H9 (cell line): ENCODE results near the gene POU5F1. TPM values are rescaled to one million over a fixed set of nuclear protein-coding genes. Genes with fewer than 3 reads are reported as not detected.

ENCODE experiments used
- DNase-seq: peaks from one replicate; pipeline ENCODE4 v3.0.0-alpha.2; 2017
- H2AFZ ChIP-seq: one replicate; pipeline ENCODE4 v1.6.1; 2013; ENCODE audit warnings: mild to moderate bottlenecking, low read length, control low read depth, moderate library complexity
- H2AK5ac ChIP-seq: 2 replicates; pipeline ENCODE4 v1.6.1; 2013; ENCODE audit warnings: low read length, control low read depth, mixed read lengths; ENCODE audit not compliant: insufficient read length
- H2BK120ac ChIP-seq: one replicate; pipeline ENCODE4 v1.6.1; 2013; ENCODE audit warnings: low read depth, mild to moderate bottlenecking, low read length, control low read depth, inconsistent platforms; ENCODE audit not compliant: poor library complexity, severe bottlenecking
- H2BK12ac ChIP-seq: 2 replicates; pipeline ENCODE4 v1.6.1; 2013; ENCODE audit warnings: low read length, control low read depth, mixed read lengths, low read depth; ENCODE audit not compliant: insufficient read length
- H2BK15ac ChIP-seq: 2 replicates; pipeline ENCODE4 v1.6.1; 2013; ENCODE audit warnings: low read depth, low read length, control low read depth
- H2BK20ac ChIP-seq: one replicate; pipeline ENCODE4 v1.6.1; 2013; ENCODE audit warnings: low read depth, mild to moderate bottlenecking, low read length, control low read depth, inconsistent platforms; ENCODE audit not compliant: poor library complexity, severe bottlenecking
- H2BK5ac ChIP-seq: 2 replicates; pipeline ENCODE4 v1.6.1; 2013; ENCODE audit warnings: low read length, control low read depth, mixed read lengths; ENCODE audit not compliant: insufficient read length
- H3K14ac ChIP-seq: 2 replicates; pipeline ENCODE4 v1.6.1; 2013; ENCODE audit warnings: low read length, control low read depth; ENCODE audit not compliant: insufficient read depth
- H3K18ac ChIP-seq: 2 replicates; pipeline ENCODE4 v1.6.1; 2013; ENCODE audit warnings: low read depth, mild to moderate bottlenecking, mixed read lengths, low read length, control low read depth; ENCODE audit not compliant: insufficient read length
- H3K23ac ChIP-seq: 2 replicates; pipeline ENCODE4 v1.6.1; 2013; ENCODE audit warnings: low read length, control low read depth, mixed read lengths, low read depth; ENCODE audit not compliant: insufficient read length
- H3K23me2 ChIP-seq: 2 replicates; pipeline ENCODE4 v1.6.1; 2013; ENCODE audit warnings: low read depth, mild to moderate bottlenecking, mixed read lengths, low read length, control low read depth; ENCODE audit not compliant: insufficient read length, poor library complexity, severe bottlenecking
- H3K27ac ChIP-seq: 2 replicates; pipeline ENCODE4 v1.5.1; 2013; ENCODE audit warnings: low read length, control low read depth, mixed read lengths, low read depth; ENCODE audit not compliant: insufficient read length
- H3K27me3 ChIP-seq: 2 replicates; pipeline ENCODE4 v1.6.1; 2013; ENCODE audit warnings: low read length, control low read depth, inconsistent platforms; ENCODE audit not compliant: insufficient read depth
- H3K4ac ChIP-seq: 2 replicates; pipeline ENCODE4 v1.6.1; 2013; ENCODE audit warnings: low read depth, mild to moderate bottlenecking, control low read depth, inconsistent platforms, low read length, moderate library complexity
- H3K4me1 ChIP-seq: 2 replicates; pipeline ENCODE4 v1.6.1; 2013; ENCODE audit warnings: low read length, control low read depth, inconsistent platforms; ENCODE audit not compliant: insufficient read depth
- H3K4me2 ChIP-seq: 2 replicates; pipeline ENCODE4 v1.6.1; 2013; ENCODE audit warnings: low read length, control low read depth, mixed read lengths; ENCODE audit not compliant: insufficient read length, insufficient read depth
- H3K56ac ChIP-seq: 2 replicates; pipeline ENCODE4 v1.6.1; 2013; ENCODE audit warnings: low read depth, mild to moderate bottlenecking, mixed read lengths, low read length, control low read depth; ENCODE audit not compliant: insufficient read length
- H3K79me1 ChIP-seq: 2 replicates; pipeline ENCODE4 v1.6.1; 2013; ENCODE audit warnings: low read depth, mild to moderate bottlenecking, moderate library complexity, low read length, control low read depth, inconsistent platforms; ENCODE audit not compliant: insufficient read depth, poor library complexity, severe bottlenecking
- H3K79me2 ChIP-seq: 2 replicates; pipeline ENCODE4 v1.6.1; 2013; ENCODE audit warnings: low read length, control low read depth, inconsistent platforms; ENCODE audit not compliant: insufficient read depth
- H3K9ac ChIP-seq: 2 replicates; pipeline ENCODE4 v1.6.1; 2013; ENCODE audit warnings: low read length, control low read depth, mixed read lengths; ENCODE audit not compliant: insufficient read length; ENCODE audit errors: extremely low read depth
- H3K9me3 ChIP-seq: one replicate; pipeline ENCODE4 v1.6.1; 2013; ENCODE audit warnings: low read depth, low read length, inconsistent platforms; ENCODE audit not compliant: control insufficient read depth
- H3T11ph ChIP-seq: one replicate; pipeline ENCODE4 v1.6.1; 2013; ENCODE audit warnings: mild to moderate bottlenecking, low read length, control low read depth, inconsistent platforms
- H4K20me1 ChIP-seq: one replicate; pipeline ENCODE4 v1.6.1; 2013; ENCODE audit not compliant: control insufficient read depth, insufficient read length, insufficient read depth
- H4K5ac ChIP-seq: 2 replicates; pipeline ENCODE4 v1.6.1; 2013; ENCODE audit warnings: low read depth, mild to moderate bottlenecking, mixed read lengths, low read length, control low read depth; ENCODE audit not compliant: insufficient read length
- H4K8ac ChIP-seq: replicated peaks from 2 replicates; pipeline ENCODE4 v1.6.1; 2013; ENCODE audit warnings: low read length, control low read depth, mixed read lengths, low read depth; ENCODE audit not compliant: insufficient read length
- H4K91ac ChIP-seq: 2 replicates; pipeline ENCODE4 v1.6.1; 2013; ENCODE audit warnings: low read depth, mild to moderate bottlenecking, moderate library complexity, mixed read lengths, low read length, control low read depth; ENCODE audit not compliant: insufficient read length
- H3K27ac Mint-ChIP-seq, 3 experiments: 2 replicates in 2 of 3; 3 replicates in 1 of 3; pipeline ENCODE4 v1.8.0; 2020 to 2021; ENCODE audit warnings: mixed read lengths in 3 of 3, mild to moderate bottlenecking in 1 of 3, moderate library complexity in 1 of 3
- H3K27me3 Mint-ChIP-seq: 2 replicates; pipeline ENCODE4 v1.8.0; 2021; ENCODE audit warnings: low read depth, mild to moderate bottlenecking, moderate library complexity, mixed read lengths
- H3K36me3 Mint-ChIP-seq, 3 experiments: 2 replicates in 2 of 3; 3 replicates in 1 of 3; pipeline ENCODE4 v1.8.0; 2020 to 2021; ENCODE audit warnings: low read depth in 3 of 3, mixed read lengths in 3 of 3; ENCODE audit not compliant: insufficient read depth in 1 of 3
- H3K4me1 Mint-ChIP-seq, 2 experiments: 2 replicates each; pipeline ENCODE4 v1.8.0; 2020; ENCODE audit warnings: mixed read lengths in 2 of 2
- H3K4me3 Mint-ChIP-seq, 2 experiments: 2 replicates in 1 of 2; 3 replicates in 1 of 2; pipeline ENCODE4 v1.8.0; 2020 to 2021; ENCODE audit warnings: mild to moderate bottlenecking in 2 of 2, mixed read lengths in 2 of 2, moderate library complexity in 1 of 2
- H3K9me3 Mint-ChIP-seq, 2 experiments: 2 replicates in 1 of 2; 3 replicates in 1 of 2; pipeline ENCODE4 v1.8.0; 2020; ENCODE audit warnings: mild to moderate bottlenecking in 2 of 2, mixed read lengths in 2 of 2, moderate library complexity in 1 of 2
- CTCF ChIP-seq: fragments of 200-600 bp; sonication (generic); conservative IDR thresholded peaks from 3 replicates; pipeline ENCODE4 v1.8.0; 2021; ENCODE audit warnings: antibody characterized with exemption, mild to moderate bottlenecking
- WGBS: extraction: QIAGEN DNeasy Blood & Tissue Kit; methylation state at CpG from one replicate; pipeline ENCODE4 v1.1.7; 2013; ENCODE audit warnings: missing lambda C conversion rate, low lambda C conversion rate, mixed read lengths; ENCODE audit not compliant: insufficient read length; ENCODE audit errors: extremely low coverage; 5-methylcytosine and 5-hydroxymethylcytosine counted together
- total RNA-seq: library from RNA; stranded (reverse); gene quantifications from 2 replicates; pipeline ENCODE4 v1.2.1, GENCODE V29; 2021

Gene POU5F1
- total RNA-seq, 1 experiment from 2014 or later, result 2,134 TPM

GRCh38 chr6:31114541-31114878 lies 56.0 kb downstream of the POU5F1 start, which contains the start of gene PSORS1C1:
Gene PSORS1C1 (plus strand): TSS chr6:31114800. CDS start chr6:31129633, 14,833 bp downstream.
- H3K27me3 ChIP-seq, result no peaks in the 10 kb centered on the region; the same call in 1 of the 2 replicates
- H2BK5ac ChIP-seq, result no peak within 1 kb of the TSS
- no peak within 1 kb of the TSS for H3K4me2 ChIP-seq
- peak within 1 kb of the TSS; percentile 36; the same call in 1 of the 2 replicates for H3K14ac ChIP-seq
- Mint-ChIP-seq H3K36me3 (no peaks in the 10 kb centered on the region), H3K27ac (peak within 1 kb of the TSS in 1 of 3 experiments; percentile 86; a peak in 5 of 7 replicates), H3K4me1 (peaks cover 47 to 56% of the 10 kb centered on the region in 2 experiments), H3K4me3 (no peak within 1 kb of the TSS), H3K9me3 (no peaks in the 10 kb centered on the region; a peak in 1 of 5 replicates), H3K27me3 (peaks cover 60% of the 10 kb centered on the region)
- H2BK15ac ChIP-seq, result no peak within 1 kb of the TSS
- no peak within 1 kb of the TSS for H4K8ac ChIP-seq
- DNase-seq, result peak; percentile 61
- H3K27ac ChIP-seq, result no peak within 1 kb of the TSS
- no peak within 1 kb of the TSS for H2AK5ac ChIP-seq
- TF ChIP-seq CTCF, result no peak
- H2BK120ac ChIP-seq, result no peak within 1 kb of the TSS
- H3K23me2 ChIP-seq, result no peaks in the 10 kb centered on the region
- no peak within 1 kb of the TSS for H3K18ac ChIP-seq
- no peak within 1 kb of the TSS for H4K91ac ChIP-seq
- no peaks in the 10 kb centered on the region for H3K79me1 ChIP-seq
- no peak within 1 kb of the TSS for H3T11ph ChIP-seq
- H3K56ac ChIP-seq, result no peak within 1 kb of the TSS
- H2BK20ac ChIP-seq, result no peak within 1 kb of the TSS
- H3K23ac ChIP-seq, result no peak within 1 kb of the TSS
- H3K4me1 ChIP-seq, result peaks cover 14% of the 10 kb centered on the region; the same call in 1 of the 2 replicates
- no peak within 1 kb of the TSS for H4K5ac ChIP-seq
- H2BK12ac ChIP-seq, result no peak within 1 kb of the TSS
- H3K4ac ChIP-seq, result no peak within 1 kb of the TSS
- H3K9ac ChIP-seq, result no peak within 1 kb of the TSS
- no peaks in the 10 kb centered on the region for H4K20me1 ChIP-seq
- H2AFZ ChIP-seq, result no peak within 1 kb of the TSS
- WGBS, result no CpG with 5 or more reads among the region's 3 CpGs
- no peaks in the 10 kb centered on the region for H3K9me3 ChIP-seq
- H3K79me2 ChIP-seq, result no peaks in the 10 kb centered on the region

Other genes with a start within 250 kb of the POU5F1 start
- gene SFTA2, start 238.5 kb downstream of the POU5F1 start, total RNA-seq, result not detected in 2 replicates
- 0.15 and 0.20 TPM in 2 replicates for gene MUCL3, start 229.7 kb downstream of the POU5F1 start, total RNA-seq
- gene MUC21, start 187.0 kb downstream of the POU5F1 start, total RNA-seq, result not detected in 2 replicates
- gene MUC22, start 160.2 kb downstream of the POU5F1 start, total RNA-seq, result not detected in 2 replicates
- not detected in 2 replicates for gene C6orf15, start 58.1 kb downstream of the POU5F1 start, total RNA-seq
- gene PSORS1C1, start 55.9 kb downstream of the POU5F1 start, total RNA-seq, result 0.48 TPM in 2 replicates
- gene CDSN, start 50.2 kb downstream of the POU5F1 start, total RNA-seq, result not detected in 2 replicates
- 0.31 and 0.33 TPM in 2 replicates for gene PSORS1C2, start 31.6 kb downstream of the POU5F1 start, total RNA-seq
- 42.7 and 45.5 TPM in 2 replicates for gene CCHCR1, start 12.9 kb downstream of the POU5F1 start, total RNA-seq
- 15.0 and 16.5 TPM in 2 replicates for gene TCF19, start 12.1 kb downstream of the POU5F1 start, total RNA-seq
- 239 and 241 TPM in 2 replicates for gene HLA-C, start 101.4 kb upstream of the POU5F1 start, total RNA-seq
- gene HLA-B, start 186.5 kb upstream of the POU5F1 start, total RNA-seq, result 68.6 and 70.7 TPM in 2 replicates
- gene MICA, start 232.9 kb upstream of the POU5F1 start, total RNA-seq, result 8.5 and 8.8 TPM in 2 replicates